IPS-15b (cell line): ENCODE results near the gene ENTPD8.

Experiments used
- H3K27me3 ChIP-seq: one replicate; pipeline ENCODE4 v1.6.1; 2013; ENCODE audit warnings: low read length; ENCODE audit not compliant: control insufficient read depth, insufficient read depth
- H3K36me3 ChIP-seq: one replicate; pipeline ENCODE4 v1.6.1; 2013; ENCODE audit warnings: low read length; ENCODE audit not compliant: control insufficient read depth, insufficient read depth
- H3K4me1 ChIP-seq: one replicate; pipeline ENCODE4 v1.6.1; 2013; ENCODE audit warnings: mild to moderate bottlenecking, low read length; ENCODE audit not compliant: control insufficient read depth, insufficient read depth
- H3K4me3 ChIP-seq: one replicate; pipeline ENCODE4 v1.5.1; 2013; ENCODE audit warnings: low read depth, low read length
- H3K9ac ChIP-seq: one replicate; pipeline ENCODE4 v1.6.1; 2013; ENCODE audit warnings: low read depth, mild to moderate bottlenecking, low read length
- H3K9me3 ChIP-seq: one replicate; pipeline ENCODE4 v1.6.1; 2013; ENCODE audit warnings: mild to moderate bottlenecking, low read length; ENCODE audit not compliant: control insufficient read depth, insufficient read depth

ENTPD8 gene

DNA sequence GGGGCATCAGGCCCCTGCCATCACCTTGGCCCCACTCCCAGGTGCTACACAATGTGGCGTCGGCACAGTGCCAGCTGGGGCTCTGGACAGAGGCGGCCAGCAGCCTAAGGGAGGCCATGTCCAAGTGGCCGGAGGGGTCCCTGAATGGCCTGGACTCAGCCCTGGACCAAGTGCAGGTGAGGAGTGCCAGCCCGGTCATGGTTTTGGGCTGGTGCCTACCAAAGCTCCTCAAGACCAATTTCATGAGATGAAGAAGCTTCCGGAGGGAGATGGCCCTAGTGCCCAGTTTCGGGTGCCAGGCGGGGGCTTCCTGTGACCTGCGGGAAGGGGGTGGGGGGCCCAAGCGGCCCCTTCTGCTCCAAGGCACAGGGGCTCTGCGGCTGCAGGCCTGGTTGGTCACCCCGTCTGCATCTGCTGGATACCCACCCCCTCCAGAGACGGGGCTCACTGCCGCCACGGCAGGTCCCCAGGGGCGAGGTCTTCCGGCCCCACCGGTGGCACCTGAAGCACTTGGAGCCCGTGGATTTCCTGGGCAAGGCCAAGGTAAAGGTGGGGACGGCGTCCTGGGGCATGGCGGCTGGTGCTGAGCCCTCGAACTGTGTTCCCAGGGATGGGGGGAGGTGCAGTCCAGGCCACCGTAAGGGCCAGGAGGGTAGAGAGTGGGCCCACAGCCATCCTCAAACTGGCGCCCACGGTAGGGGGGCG lies 12.2 kb downstream of the ENTPD8 start:
- Histone ChIP-seq H3K36me3 (no peaks in the 10 kb centered on the region), H3K4me1 (no peaks in the 10 kb centered on the region), H3K4me3 (no peak overlapping the region), H3K9ac (no peak overlapping the region), H3K9me3 (no peaks in the 10 kb centered on the region), H3K27me3 (peaks cover 3% of the 10 kb centered on the region)

DNA sequence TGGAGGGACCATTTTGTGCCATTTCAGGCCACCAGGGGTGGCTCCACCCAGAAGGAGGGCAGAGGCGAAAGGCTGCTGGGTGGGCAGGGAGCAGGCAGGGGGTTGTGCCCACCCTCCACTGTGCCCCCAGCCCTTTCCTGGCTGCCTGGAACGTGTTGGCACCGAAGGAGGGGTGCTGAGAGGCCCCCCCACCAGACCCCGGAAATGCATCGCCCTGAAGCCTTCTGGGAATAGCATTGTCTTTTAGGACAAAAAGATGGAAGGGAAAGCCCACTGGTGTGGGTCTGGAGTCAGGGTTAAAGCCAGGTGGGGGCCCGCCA lies 12.9 kb downstream of the ENTPD8 start:
- peaks cover 3% of the 10 kb centered on the region for H3K27me3 ChIP-seq
- no peak overlapping the region for H3K4me3 ChIP-seq
- H3K36me3 ChIP-seq, result no peaks in the 10 kb centered on the region
- no peak overlapping the region for H3K9ac ChIP-seq
- no peaks in the 10 kb centered on the region for H3K9me3 ChIP-seq
- H3K4me1 ChIP-seq, result no peaks in the 10 kb centered on the region

DNA sequence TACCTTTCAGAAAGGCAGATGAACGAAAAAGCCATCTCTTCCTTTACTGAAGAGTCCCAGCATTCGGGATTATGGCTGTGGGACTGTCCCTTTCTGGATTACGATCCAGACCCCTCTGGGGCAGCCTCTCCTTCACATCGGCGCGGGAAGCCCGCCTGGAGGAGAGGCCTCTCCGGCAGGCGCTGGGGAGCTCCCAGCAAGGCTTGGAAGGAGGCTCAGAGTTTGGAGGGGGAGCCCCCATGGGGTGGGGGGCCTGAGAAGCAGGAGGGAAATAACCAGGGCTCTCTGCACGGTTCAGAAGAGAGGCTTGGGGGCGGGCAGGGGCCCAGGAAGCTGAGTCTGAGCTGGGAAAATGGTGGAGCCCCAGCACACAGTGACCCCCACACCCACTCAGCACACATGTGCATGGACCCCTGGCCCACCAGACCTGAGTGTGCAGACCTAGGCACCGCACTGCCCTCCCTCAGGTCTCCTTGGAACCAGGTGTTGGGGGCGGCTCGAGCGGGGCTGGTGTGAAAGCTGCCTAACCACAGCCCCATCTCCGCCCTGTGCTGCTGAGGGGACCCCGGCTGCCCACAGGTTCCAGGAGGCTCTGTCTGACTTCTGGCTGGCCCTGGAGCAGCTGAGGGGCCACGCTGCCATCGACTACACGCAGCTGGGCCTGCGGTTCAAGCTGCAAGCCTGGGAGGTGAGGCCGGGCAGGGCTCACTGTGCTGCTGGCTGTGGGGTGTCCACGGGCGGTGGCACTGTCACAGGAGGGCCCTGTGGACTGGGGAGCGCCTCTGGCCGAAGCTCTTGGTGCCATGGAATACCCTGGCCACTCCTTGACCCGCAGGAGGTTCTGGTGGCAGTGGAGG lies 13.5 kb downstream of the ENTPD8 start:
- Histone ChIP-seq H3K36me3 (no peaks in the 10 kb centered on the region), H3K4me3 (no peak overlapping the region), H3K9ac (no peak overlapping the region), H3K27me3 (peaks cover 3% of the 10 kb centered on the region), H3K4me1 (no peaks in the 10 kb centered on the region), H3K9me3 (no peaks in the 10 kb centered on the region)

DNA sequence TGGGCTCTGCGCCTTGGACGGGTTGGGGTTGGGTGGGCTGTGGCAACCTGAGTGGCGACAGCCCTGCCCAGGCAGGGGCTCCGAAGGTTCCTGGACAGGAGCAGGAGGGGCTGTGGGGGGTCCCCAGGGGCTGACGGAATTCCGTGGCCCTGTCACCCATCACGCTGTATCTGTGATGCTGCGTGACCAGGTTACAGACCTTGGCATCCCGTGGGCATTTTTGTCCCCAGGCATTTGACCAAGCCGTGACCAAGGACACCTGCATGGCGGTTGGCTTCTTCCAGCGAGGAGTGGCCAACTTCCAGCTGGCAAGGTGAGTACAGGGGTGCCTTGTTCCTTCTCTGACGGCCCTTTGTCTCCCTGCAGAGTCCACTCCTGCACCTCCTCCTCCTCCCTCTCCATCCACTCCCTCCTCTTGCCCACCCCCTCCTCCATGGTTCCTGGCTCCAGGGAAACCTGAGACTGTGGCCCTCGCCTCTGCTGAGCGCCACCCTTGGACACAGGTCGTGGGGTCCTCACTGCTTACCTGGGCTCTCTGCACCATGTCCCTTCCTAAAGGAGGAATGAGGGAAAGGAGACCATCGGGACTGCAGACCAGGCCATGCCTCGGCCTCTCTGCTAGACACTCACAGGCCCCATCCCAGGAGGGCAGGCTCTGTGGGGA lies 15.0 kb downstream of the ENTPD8 start:
- no peaks in the 10 kb centered on the region for H3K36me3 ChIP-seq
- H3K4me1 ChIP-seq, result no peaks in the 10 kb centered on the region
- H3K4me3 ChIP-seq, result no peak overlapping the region
- no peaks in the 10 kb centered on the region for H3K9me3 ChIP-seq
- H3K9ac ChIP-seq, result no peak overlapping the region
- peaks cover 3% of the 10 kb centered on the region for H3K27me3 ChIP-seq

DNA sequence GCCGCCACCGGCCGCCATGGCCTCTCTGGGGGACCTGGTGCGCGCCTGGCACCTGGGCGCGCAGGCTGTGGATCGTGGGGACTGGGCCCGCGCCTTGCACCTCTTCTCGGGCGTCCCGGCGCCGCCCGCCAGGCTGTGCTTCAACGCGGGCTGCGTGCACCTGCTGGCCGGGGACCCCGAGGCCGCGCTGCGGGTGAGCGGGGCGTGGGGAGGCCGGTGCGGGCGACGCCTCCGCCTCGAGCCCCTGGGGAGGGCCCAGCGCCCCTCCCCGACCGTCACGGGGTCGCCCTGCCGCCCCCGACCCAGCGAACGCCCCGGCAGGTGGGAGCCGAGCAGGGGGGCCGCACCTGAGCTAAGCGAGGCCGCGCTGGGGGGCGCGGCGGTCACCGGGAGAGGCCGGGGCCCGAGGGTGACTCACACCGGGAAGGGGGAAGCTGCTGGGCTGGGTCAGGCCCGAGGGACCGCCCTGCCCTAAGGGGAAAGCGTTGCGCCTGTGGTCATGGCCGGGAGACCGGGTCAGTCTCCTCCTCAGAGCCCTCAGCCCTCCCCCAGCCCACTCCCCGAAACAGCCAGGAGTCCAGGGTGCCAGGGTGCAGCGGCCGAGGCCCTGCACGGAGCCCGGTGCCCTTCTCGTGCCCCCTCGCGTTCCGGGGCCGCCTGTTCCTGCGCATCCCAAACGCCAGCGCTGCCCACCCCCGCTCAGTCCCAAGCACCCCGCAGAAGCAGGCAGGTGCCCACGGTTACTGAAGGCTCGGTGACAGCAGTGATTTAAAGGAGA lies 17.5 kb downstream of the ENTPD8 start:
- Histone ChIP-seq H3K4me1 (no peaks in the 10 kb centered on the region), H3K36me3 (no peaks in the 10 kb centered on the region), H3K27me3 (peaks cover 3% of the 10 kb centered on the region), H3K9ac (peak overlapping the region; percentile 37), H3K4me3 (peak overlapping the region; percentile 49), H3K9me3 (no peaks in the 10 kb centered on the region)

DNA sequence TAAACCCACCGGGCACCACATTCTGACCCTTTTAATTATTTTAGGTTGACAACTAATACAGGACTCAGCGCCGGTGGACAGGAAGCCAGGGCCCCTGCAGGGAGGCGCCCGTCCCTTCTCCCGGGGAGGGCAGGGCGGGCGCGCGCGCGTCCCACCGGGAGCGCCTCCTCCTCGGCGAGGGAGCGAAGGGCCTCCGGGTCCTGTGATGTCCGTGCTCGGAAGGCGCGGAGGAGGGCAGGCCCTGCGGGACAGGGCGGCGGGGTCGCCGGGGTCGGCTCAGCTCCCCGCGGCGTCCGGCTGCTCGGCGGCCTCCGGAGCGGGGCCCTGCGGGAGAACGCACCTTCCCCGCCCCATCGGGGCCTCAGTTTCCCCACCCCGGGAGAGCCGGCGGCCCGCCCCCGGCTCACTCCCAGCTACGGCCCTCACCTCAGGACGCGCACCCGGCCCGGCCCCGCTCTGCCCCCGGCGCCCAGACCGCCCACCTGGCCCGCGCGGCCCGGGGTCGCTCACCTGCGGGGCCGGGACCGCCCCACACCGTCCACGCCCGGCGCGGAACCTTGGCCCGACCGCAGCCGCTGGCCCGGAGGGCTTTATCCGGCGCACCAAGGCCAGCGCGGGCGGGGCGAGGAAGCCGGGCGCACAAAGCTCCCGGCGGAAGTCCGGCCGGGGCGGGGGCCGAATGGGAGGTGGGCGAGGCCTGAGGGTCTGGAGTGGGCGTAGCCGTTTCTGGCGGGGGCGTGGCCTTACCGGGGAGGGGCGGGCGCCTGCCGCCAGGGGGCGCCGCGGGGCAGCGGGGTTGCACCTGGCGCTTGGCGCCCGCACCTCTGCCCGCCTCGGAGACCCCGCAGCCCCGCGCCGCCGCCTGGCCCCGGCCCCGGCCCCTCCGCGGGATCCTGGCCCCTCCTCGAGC lies 18.3 kb downstream of the ENTPD8 start, which contains the start of the genes EXD3 and NOXA1:
Gene EXD3, minus strand, starts transcription at position 559 of the 910 bp plus-strand sequence. CDS start 27,805 bp downstream, outside the sequence.
Gene NOXA1, plus strand, starts transcription at position 790 of the 910 bp plus-strand sequence. CDS start 137 bp downstream, outside the sequence.
- H3K9ac ChIP-seq, result peak within 1 kb of the TSS; percentile 54
- peak within 1 kb of the TSS; percentile 75 for H3K4me3 ChIP-seq
- peaks cover 3% of the 10 kb centered on the region for H3K27me3 ChIP-seq
- H3K36me3 ChIP-seq, result no peaks in the 10 kb centered on the region
- H3K9me3 ChIP-seq, result no peaks in the 10 kb centered on the region
- H3K4me1 ChIP-seq, result no peaks in the 10 kb centered on the region

DNA sequence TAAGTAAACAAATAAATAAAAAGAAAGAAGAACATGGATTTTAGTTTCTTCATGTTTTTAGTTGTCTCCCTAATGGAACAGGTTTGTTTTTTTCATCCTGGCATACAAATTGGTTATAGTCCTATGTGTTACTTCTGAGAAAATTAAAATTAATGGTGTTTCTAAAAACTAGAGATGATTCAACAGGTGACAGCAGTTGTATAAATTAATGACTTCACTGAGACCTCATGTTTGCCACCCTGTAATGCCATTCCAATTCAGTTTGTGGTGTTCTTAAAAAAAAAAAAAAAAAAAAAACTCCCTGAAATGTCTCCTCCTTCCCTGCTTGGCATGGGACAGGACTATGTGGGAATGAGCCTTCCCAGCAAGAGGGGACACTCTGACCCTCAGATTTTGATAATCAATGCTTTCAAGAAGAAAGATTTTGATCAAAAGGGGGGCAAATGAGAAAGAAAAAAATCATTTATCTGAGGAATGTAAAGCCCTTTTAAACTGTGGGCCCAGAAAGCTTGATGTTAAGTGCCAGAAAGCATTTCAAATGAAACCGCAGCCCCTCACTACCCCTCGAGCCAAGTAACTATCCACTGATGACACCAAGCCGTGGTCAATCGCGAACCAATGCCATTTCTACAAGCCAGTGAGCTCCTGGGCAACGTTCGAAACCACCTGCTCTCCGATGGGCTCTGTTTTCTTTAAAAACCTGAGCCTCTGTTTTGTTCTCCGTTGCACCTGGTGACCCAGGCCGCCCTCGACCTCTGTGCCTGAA lies 19.1 kb downstream of the ENTPD8 start:
- Histone ChIP-seq H3K36me3 (no peaks in the 10 kb centered on the region), H3K9me3 (no peaks in the 10 kb centered on the region), H3K4me1 (no peaks in the 10 kb centered on the region), H3K27me3 (peaks cover 3% of the 10 kb centered on the region), H3K9ac (peak overlapping the region; percentile 54), H3K4me3 (peak overlapping the region; percentile 75)

DNA sequence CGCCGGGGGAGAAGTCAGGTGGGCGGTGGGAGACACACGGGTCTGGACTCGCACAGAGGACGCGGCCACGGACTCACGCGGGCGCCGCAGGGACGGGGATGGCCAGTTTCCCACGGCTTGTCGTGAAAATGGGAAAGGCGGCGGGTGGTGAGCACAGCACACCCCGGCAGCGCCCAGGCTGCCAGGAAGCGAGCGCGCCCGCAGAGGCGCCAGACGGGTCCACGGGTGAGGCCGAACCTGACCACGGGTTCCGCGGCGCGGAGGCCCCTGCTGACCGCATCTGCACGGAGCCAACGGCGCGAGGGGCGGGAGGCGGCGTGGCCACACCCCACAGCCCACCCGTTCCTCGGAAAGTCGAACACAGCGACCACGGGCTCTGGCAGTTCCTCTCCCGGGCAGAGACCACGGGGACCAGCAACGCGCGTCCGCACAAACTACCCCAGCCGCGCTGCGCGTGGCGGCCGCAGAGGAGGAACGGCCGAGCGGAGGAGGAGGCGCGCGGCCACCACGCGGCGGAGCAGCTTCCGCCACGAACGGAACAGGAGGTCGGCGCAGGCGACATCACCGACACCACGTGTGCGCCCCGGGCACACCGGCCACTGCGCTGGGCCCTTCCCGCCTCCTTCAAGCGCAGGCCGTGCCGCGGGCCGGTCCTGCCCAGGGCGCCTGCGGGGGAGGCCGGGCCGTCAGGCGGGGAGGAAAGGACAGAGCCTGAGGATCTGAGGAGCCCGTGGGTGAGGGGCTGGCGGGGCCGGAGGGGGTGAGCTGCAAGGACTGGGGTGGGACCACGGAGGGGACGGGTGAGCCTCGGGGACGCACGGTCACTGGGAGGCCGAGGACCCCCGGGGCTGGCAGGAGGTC lies 23.8 kb downstream of the ENTPD8 start:
- H3K4me3 ChIP-seq, result no peak overlapping the region
- no peaks in the 10 kb centered on the region for H3K9me3 ChIP-seq
- no peaks in the 10 kb centered on the region for H3K4me1 ChIP-seq
- no peak overlapping the region for H3K9ac ChIP-seq
- no peaks in the 10 kb centered on the region for H3K27me3 ChIP-seq
- H3K36me3 ChIP-seq, result no peaks in the 10 kb centered on the region

DNA sequence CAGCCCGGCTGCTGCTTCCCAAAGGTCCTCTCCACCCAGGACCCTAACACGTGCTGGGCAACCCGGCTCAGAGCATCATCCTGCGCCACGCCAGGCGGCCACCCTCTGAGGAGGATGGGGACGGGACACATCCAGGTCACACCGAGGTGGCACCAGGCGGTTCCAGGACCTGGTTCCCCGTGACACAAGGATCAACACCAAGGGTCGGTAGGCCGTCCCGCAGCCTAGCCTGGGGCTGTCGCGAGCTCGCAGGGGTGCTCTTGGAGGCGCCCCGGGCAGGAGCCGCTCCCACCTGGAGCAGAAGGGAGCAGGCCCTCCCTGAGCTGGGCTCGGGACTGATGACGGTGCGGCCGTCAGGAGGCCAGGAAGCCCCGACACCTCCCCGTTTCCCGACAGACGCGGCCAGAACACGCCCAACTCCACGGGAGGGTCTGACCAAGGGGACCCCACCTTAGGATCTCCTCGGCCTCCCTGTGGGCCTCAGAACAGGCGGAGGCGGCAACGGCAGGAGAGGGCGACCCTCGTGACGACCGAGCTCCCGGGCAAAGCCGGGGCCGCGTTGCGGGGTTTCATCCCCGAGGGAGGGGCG lies 24.5 kb downstream of the ENTPD8 start:
- Histone ChIP-seq H3K4me1 (no peaks in the 10 kb centered on the region), H3K9me3 (no peaks in the 10 kb centered on the region), H3K27me3 (no peaks in the 10 kb centered on the region), H3K4me3 (no peak overlapping the region), H3K9ac (no peak overlapping the region), H3K36me3 (no peaks in the 10 kb centered on the region)
